Measurements from ENCODE around the gene PIWIL1.

The PIWIL1 gene

GRCh38 chr12:130342842-130343241 is 5.2 kb downstream of the PIWIL1 start:
- no peak for TF ChIP-seq CTCF (IDR thresholded peaks at IDR 0.05; ENCODE audit: low read depth, low read length)
- in situ Hi-C loops (cut with HindIII; ENCODE audit: low sequenced_read_pairs): no loop called here
- DNase-seq (ENCODE audit: low read depth, low spot score): no peak
- no peak overlapping the region for H3K4me3 ChIP-seq (ENCODE audit: low read depth, low read length)

GRCh38 chr12:130344529-130344928 is 6.8 kb downstream of the PIWIL1 start:
- no peak for DNase-seq (ENCODE audit: low read depth, low spot score)
- in situ Hi-C loops (cut with HindIII; ENCODE audit: low sequenced_read_pairs): no loop called here
- TF ChIP-seq CTCF (IDR thresholded peaks at IDR 0.05; ENCODE audit: low read depth, low read length): no peak
- H3K4me3 ChIP-seq (ENCODE audit: low read depth, low read length): no peak overlapping the region

- in situ Hi-C loops (cut with HindIII; ENCODE audit: low sequenced_read_pairs): no loop called here
- TF ChIP-seq CTCF (IDR thresholded peaks at IDR 0.05; ENCODE audit: low read depth, low read length): no peak
- H3K4me3 ChIP-seq (ENCODE audit: low read depth, low read length): no peak overlapping the region
- no peak for DNase-seq (ENCODE audit: low read depth, low spot score)
Measured at GRCh38 chr12:130345292-130345691, 7.6 kb downstream of the PIWIL1 start.

- TF ChIP-seq CTCF (IDR thresholded peaks at IDR 0.05; ENCODE audit: low read depth, low read length): no peak
- no peak overlapping the region for H3K4me3 ChIP-seq (ENCODE audit: low read depth, low read length)
- no peak for DNase-seq (ENCODE audit: low read depth, low spot score)
- in situ Hi-C loops (cut with HindIII; ENCODE audit: low sequenced_read_pairs): no loop called here
Measured at GRCh38 chr12:130347588-130347987, 9.9 kb downstream of the PIWIL1 start.

GRCh38 chr12:130350715-130351114 is 13.0 kb downstream of the PIWIL1 start:
- TF ChIP-seq CTCF (IDR thresholded peaks at IDR 0.05; ENCODE audit: low read depth, low read length): no peak
- no peak for DNase-seq (ENCODE audit: low read depth, low spot score)
- H3K4me3 ChIP-seq (ENCODE audit: low read depth, low read length): no peak overlapping the region
- in situ Hi-C loops (cut with HindIII; ENCODE audit: low sequenced_read_pairs): no loop called here

GRCh38 chr12:130351326-130351725 is 13.6 kb downstream of the PIWIL1 start:
- DNase-seq (ENCODE audit: low read depth, low spot score): no peak
- no peak for TF ChIP-seq CTCF (IDR thresholded peaks at IDR 0.05; ENCODE audit: low read depth, low read length)
- in situ Hi-C loops (cut with HindIII; ENCODE audit: low sequenced_read_pairs): no loop called here
- no peak overlapping the region for H3K4me3 ChIP-seq (ENCODE audit: low read depth, low read length)

GRCh38 chr12:130353081-130353480 is 15.4 kb downstream of the PIWIL1 start:
- in situ Hi-C loops (cut with HindIII; ENCODE audit: low sequenced_read_pairs): no loop called here
- TF ChIP-seq CTCF (IDR thresholded peaks at IDR 0.05; ENCODE audit: low read depth, low read length): no peak

More at GRCh38 chr12:130353081-130353480, 15.4 kb downstream of the PIWIL1 start:
- no peak overlapping the region for H3K4me3 ChIP-seq (ENCODE audit: low read depth, low read length)
- no peak for DNase-seq (ENCODE audit: low read depth, low spot score)
